Sigmoid colon (tissue), 4 donors: ENCODE results near the gene CABLES2.

Source experiments
- POLR2A ChIP-seq, 2 donors: fragments of 450-650 bp; IDR thresholded peaks; one replicate each; pipeline ENCODE4 v1.6.1; 2016; ENCODE audit warnings: antibody characterized with exemption in 2 of 2, mild to moderate bottlenecking in 2 of 2, moderate library complexity in 2 of 2
- POLR2AphosphoS5 ChIP-seq, 4 donors: sonication (generic); formaldehyde crosslinking; IDR thresholded peaks; one replicate each; pipeline ENCODE4 v1.6.1; 2017; ENCODE audit warnings: antibody characterized with exemption in 4 of 4
- TF ChIP-seq, protein P1 (sequence below), 4 experiments: fragments of 450-650 bp in 3 of 4; fragments of 200-600 bp in 1 of 4; IDR thresholded peaks; one replicate each; pipeline ENCODE4 v1.5.1; 2016 to 2019; ENCODE audit warnings: antibody characterized with exemption in 4 of 4, mild to moderate bottlenecking in 3 of 4, moderate library complexity in 2 of 4

DNA sequence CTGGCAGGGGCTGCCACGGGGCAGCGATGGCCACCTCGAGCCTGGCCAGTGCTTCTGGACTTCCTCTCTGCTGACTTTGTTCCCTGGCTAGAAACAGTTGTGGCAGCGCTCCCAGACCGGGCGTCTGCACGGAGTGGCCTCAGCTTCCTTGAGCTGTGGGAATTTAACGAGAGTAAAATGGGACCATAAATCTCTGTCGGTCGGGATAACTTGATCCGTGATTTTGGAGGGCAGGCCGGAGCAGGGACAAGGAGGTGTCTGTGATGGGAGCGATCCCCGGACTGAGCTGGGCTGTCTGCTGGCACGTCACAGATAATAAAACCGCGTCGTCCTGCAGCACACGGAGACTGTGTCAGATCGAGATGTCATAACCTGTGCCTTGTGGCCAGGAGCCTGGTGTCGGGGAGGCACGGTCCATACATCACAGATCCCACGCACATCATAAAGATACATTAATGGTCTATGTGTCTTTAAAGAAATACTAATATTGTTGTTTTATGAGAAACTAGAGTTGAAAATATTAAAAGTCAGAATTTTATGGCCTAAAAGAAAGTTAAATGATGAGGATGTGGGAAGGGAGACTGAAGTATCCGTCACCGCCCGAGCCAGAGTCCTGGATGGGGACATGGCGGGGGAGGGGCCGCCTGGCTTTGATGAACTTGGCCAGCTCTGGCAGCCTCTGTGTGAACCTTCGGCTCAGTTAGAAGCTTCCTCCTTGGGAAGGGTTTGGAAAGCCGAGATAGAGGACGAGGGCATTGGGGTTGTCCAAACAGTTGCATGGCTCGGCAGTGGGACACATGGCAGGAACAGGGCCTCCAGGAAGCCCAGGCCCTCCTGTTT is 26.8 kb upstream of the CABLES2 start:
- peak in 2 of 4 donors; percentile 47 to 60 for TF ChIP-seq POLR2AphosphoS5 (IDR thresholded peaks at IDR 0.05)
- TF ChIP-seq, protein P1, sequence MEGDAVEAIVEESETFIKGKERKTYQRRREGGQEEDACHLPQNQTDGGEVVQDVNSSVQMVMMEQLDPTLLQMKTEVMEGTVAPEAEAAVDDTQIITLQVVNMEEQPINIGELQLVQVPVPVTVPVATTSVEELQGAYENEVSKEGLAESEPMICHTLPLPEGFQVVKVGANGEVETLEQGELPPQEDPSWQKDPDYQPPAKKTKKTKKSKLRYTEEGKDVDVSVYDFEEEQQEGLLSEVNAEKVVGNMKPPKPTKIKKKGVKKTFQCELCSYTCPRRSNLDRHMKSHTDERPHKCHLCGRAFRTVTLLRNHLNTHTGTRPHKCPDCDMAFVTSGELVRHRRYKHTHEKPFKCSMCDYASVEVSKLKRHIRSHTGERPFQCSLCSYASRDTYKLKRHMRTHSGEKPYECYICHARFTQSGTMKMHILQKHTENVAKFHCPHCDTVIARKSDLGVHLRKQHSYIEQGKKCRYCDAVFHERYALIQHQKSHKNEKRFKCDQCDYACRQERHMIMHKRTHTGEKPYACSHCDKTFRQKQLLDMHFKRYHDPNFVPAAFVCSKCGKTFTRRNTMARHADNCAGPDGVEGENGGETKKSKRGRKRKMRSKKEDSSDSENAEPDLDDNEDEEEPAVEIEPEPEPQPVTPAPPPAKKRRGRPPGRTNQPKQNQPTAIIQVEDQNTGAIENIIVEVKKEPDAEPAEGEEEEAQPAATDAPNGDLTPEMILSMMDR (IDR thresholded peaks at IDR 0.05), result no peak
- no peak for TF ChIP-seq POLR2A (IDR thresholded peaks at IDR 0.05)
